LNCAP (cell line): ENCODE results near the gene KRTAP4-8.

Source experiments
- TF ChIP-seq, protein P1 (sequence below): fragments of 450-650 bp; IDR thresholded peaks from 2 replicates; pipeline ENCODE4 v1.5.1; 2017; ENCODE audit warnings: mild to moderate bottlenecking

KRTAP4-8 gene

GRCh38 chr17:41098042-41098441 is at the start of gene KRTAP4-8:
TSS of gene KRTAP4-8 (minus strand) at chr17:41098142. CDS start at chr17:41098084, 58 bp downstream.
- TF ChIP-seq, protein P1, sequence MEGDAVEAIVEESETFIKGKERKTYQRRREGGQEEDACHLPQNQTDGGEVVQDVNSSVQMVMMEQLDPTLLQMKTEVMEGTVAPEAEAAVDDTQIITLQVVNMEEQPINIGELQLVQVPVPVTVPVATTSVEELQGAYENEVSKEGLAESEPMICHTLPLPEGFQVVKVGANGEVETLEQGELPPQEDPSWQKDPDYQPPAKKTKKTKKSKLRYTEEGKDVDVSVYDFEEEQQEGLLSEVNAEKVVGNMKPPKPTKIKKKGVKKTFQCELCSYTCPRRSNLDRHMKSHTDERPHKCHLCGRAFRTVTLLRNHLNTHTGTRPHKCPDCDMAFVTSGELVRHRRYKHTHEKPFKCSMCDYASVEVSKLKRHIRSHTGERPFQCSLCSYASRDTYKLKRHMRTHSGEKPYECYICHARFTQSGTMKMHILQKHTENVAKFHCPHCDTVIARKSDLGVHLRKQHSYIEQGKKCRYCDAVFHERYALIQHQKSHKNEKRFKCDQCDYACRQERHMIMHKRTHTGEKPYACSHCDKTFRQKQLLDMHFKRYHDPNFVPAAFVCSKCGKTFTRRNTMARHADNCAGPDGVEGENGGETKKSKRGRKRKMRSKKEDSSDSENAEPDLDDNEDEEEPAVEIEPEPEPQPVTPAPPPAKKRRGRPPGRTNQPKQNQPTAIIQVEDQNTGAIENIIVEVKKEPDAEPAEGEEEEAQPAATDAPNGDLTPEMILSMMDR = no peak

- TF ChIP-seq, protein P1 = no peak
Observed at GRCh38 chr17:41145261-41145660, 47.3 kb upstream of the KRTAP4-8 start.

DNA sequence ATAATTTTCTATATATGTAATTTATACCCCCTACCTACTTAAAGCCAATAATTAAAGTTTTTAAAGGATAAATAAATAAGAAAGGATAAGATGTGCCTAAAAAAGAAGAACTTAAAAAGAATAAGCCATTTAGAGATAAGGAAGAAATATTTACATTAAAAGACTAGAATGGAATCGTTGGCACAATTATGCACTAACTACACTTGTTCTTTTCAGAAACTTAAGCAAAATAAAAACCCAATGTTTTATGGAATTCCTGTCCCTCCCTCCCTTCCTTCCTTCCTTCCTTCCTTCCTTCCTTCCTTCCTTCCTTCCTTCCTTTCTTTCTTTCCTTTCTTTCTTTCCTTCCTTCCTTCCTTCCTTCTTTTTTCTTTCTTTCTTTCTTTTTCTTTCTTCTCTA is 46.9 kb upstream of the KRTAP4-8 start:
- TF ChIP-seq, protein P1 = no peak

DNA sequence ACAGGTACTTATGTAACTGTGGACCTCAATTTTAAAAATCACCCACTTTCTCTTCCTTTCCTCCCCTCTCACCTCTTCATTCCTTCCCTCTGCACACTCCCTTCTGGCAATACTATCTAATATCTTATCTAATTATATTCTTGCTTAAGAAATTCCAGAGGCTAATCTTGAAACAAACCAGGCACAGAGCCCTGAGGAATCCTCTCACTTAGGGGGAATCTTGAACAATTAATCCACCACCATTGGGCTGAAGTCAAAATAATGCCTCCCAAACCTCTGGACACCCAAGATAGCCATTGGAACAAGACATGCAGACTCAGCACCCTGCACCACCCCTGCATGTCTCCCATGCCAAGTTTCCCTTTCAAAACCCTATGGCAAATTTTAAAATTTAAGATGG is 43.4 kb upstream of the KRTAP4-8 start:
- TF ChIP-seq, protein P1 = no peak

- TF ChIP-seq, protein P1 = no peak
Observed at GRCh38 chr17:41140360-41141131, 42.6 kb upstream of the KRTAP4-8 start, which contains the start of gene KRTAP4-6. TSS of gene KRTAP4-6 (minus strand) at chr17:41140544. CDS start at chr17:41140487, 57 bp downstream.

- TF ChIP-seq, protein P1 = no peak
Observed at GRCh38 chr17:41133880-41134735, 36.2 kb upstream of the KRTAP4-8 start.

- TF ChIP-seq, protein P1 = no peak
Observed at GRCh38 chr17:41131979-41132378, 34.0 kb upstream of the KRTAP4-8 start.
